ENCODE data around the gene MTG2. TPM values are rescaled to one million over a fixed set of nuclear protein-coding genes. Genes with fewer than 3 reads are reported as not detected.

MTG2 gene
- total RNA-seq, 1 donor from 2014 or later = 31.5 TPM

DNA sequence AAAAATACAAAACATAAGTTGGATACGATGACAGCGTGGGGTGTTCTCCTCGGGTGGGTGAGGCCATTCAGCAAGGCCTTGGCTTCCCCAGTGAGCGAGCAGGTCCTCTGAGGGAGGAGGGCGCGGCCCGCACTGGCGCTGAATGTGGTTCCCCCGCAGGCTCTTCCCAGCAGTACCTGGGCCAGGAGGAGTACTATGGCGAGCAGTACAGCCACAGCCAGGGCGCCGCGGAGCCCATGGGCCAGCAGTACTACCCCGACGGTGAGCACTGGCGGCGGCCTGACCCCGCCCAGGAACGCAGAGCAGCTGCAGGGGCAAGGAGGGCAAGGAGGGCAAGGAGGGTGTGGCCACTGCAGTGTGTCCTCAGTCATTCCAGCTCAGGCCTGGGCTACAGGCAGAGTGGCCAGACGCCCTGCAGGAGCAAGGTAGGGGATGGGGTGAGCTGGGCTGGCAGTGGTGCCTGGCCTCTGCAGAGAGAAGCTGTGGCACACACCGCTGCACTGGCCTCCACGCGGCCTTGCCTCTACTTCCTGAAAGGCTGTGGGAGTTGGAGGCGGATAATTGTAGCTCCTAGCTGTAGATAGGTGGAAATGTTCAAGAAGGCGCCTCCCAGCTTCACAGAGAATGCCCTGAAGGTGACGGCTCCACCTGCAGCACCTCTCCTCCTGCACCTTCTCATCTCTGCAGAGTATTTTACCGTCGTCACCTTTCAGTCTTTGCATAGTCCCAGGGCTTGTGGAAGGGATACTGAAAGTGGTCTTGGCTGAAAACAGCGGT is 18.7 kb upstream of the MTG2 start:
- H3K4me2 ChIP-seq (ENCODE audit: low read length) = no peak overlapping the region
- peaks cover 13% of the 10 kb centered on the region for H3K36me3 ChIP-seq (ENCODE audit: insufficient read depth, low read length)
- H3K27ac ChIP-seq (ENCODE audit: low read depth, low read length) = no peak overlapping the region
- Mint-ChIP-seq H3K4me3 (ENCODE audit: unreplicated experiment) (no peak overlapping the region), H3K36me3 (ENCODE audit: low read depth, unreplicated experiment) (peaks cover 17% of the 10 kb centered on the region), H3K4me1 (ENCODE audit: low read depth, unreplicated experiment) (peaks cover 17% of the 10 kb centered on the region), H3K27me3 (ENCODE audit: low read depth, unreplicated experiment) (no peaks in the 10 kb centered on the region), H3K27ac (ENCODE audit: unreplicated experiment) (no peak overlapping the region), H3K9me3 (ENCODE audit: unreplicated experiment) (no peaks in the 10 kb centered on the region)
- no peak for FAIRE-seq
- no peak overlapping the region for H3K9ac ChIP-seq (ENCODE audit: low read length)
- H3K9me3 ChIP-seq (ENCODE audit: insufficient read depth, low read depth, low read length) = no peaks in the 10 kb centered on the region
- DNase-seq (ENCODE audit: low read depth) = no peak
- no peak for TF ChIP-seq EZH2 (IDR thresholded peaks at IDR 0.05; ENCODE audit: insufficient read depth, low read length)
- TF ChIP-seq, protein P1, sequence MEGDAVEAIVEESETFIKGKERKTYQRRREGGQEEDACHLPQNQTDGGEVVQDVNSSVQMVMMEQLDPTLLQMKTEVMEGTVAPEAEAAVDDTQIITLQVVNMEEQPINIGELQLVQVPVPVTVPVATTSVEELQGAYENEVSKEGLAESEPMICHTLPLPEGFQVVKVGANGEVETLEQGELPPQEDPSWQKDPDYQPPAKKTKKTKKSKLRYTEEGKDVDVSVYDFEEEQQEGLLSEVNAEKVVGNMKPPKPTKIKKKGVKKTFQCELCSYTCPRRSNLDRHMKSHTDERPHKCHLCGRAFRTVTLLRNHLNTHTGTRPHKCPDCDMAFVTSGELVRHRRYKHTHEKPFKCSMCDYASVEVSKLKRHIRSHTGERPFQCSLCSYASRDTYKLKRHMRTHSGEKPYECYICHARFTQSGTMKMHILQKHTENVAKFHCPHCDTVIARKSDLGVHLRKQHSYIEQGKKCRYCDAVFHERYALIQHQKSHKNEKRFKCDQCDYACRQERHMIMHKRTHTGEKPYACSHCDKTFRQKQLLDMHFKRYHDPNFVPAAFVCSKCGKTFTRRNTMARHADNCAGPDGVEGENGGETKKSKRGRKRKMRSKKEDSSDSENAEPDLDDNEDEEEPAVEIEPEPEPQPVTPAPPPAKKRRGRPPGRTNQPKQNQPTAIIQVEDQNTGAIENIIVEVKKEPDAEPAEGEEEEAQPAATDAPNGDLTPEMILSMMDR (IDR thresholded peaks at IDR 0.05; ENCODE audit: insufficient read depth, low read depth, low read length) = no peak
- H3K4me1 ChIP-seq (ENCODE audit: insufficient read depth, low read length) = peaks cover 26% of the 10 kb centered on the region
- H3K79me2 ChIP-seq (ENCODE audit: insufficient read depth, low read length) = peaks cover 16% of the 10 kb centered on the region
- peaks cover 17% of the 10 kb centered on the region for H4K20me1 ChIP-seq (ENCODE audit: insufficient read depth, low read length)
- H3K27me3 ChIP-seq (ENCODE audit: insufficient read depth, low read length) = no peaks in the 10 kb centered on the region
- no peak overlapping the region for H2AFZ ChIP-seq (ENCODE audit: low read depth, low read length)
- H3K4me3 ChIP-seq (ENCODE audit: insufficient read depth, low read depth, low read length) = no peak overlapping the region

DNA sequence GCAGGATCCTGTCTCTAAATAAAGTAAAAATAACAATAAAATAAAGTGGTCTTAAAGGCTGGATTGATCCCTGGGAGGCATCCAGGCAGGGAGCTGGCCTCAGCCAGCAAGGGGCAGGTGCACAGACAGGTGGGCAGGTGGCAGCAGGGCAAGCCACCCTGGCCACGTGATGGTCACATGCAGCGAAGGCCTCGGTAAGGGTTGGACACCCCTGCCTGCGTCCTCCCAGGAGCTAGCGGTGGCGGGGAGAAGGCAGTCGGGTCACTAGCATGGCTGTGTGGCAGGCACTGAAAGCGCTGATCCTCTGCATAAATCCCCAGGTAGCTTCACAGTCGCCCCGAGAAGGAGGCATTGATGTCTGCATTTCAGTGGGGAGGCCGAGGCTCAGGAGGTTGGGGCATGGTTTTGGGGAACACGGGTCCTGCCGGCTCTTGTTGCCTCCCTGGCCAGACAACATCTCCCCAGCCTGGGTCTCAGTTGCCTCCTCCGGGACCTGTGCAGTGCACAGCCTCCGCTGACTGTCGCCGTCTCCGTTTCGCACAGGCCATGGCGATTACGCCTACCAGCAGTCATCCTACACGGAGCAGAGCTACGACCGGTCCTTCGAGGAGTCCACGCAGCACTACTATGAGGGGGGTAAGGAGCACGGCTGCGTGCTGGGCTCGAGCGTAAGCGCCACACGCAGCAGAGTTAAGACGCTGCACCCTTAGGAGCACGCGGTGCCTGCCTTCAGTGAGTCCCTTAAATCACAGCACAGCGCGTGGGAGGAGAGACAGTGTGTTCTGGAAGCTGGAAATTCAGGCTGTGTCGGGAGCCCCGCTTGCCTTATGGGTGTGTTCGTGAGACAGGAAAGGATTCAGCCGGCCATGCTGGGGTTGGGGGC is 17.7 kb upstream of the MTG2 start:
- Histone ChIP-seq H3K27me3 (ENCODE audit: insufficient read depth, low read length) (no peaks in the 10 kb centered on the region), H3K36me3 (ENCODE audit: insufficient read depth, low read length) (peaks cover 16% of the 10 kb centered on the region), H3K79me2 (ENCODE audit: insufficient read depth, low read length) (peaks cover 9% of the 10 kb centered on the region), H3K4me3 (ENCODE audit: insufficient read depth, low read depth, low read length) (no peak overlapping the region), H4K20me1 (ENCODE audit: insufficient read depth, low read length) (peaks cover 9% of the 10 kb centered on the region), H3K4me2 (ENCODE audit: low read length) (no peak overlapping the region), H3K27ac (ENCODE audit: low read depth, low read length) (no peak overlapping the region), H3K4me1 (ENCODE audit: insufficient read depth, low read length) (peaks cover 18% of the 10 kb centered on the region), H2AFZ (ENCODE audit: low read depth, low read length) (no peak overlapping the region), H3K9ac (ENCODE audit: low read length) (no peak overlapping the region), H3K9me3 (ENCODE audit: insufficient read depth, low read depth, low read length) (no peaks in the 10 kb centered on the region)
- no peaks in the 10 kb centered on the region for H3K27me3 Mint-ChIP-seq (ENCODE audit: low read depth, unreplicated experiment)
- no peaks in the 10 kb centered on the region for H3K9me3 Mint-ChIP-seq (ENCODE audit: unreplicated experiment)
- peaks cover 15% of the 10 kb centered on the region for H3K36me3 Mint-ChIP-seq (ENCODE audit: low read depth, unreplicated experiment)
- DNase-seq (ENCODE audit: low read depth) (no peak), FAIRE-seq (no peak)
- H3K27ac Mint-ChIP-seq (ENCODE audit: unreplicated experiment) = no peak overlapping the region
- no peak overlapping the region for H3K4me3 Mint-ChIP-seq (ENCODE audit: unreplicated experiment)
- TF ChIP-seq EZH2 (IDR thresholded peaks at IDR 0.05; ENCODE audit: insufficient read depth, low read length) = no peak
- TF ChIP-seq, protein P1 (IDR thresholded peaks at IDR 0.05; ENCODE audit: insufficient read depth, low read depth, low read length) = no peak
- peaks cover 13% of the 10 kb centered on the region for H3K4me1 Mint-ChIP-seq (ENCODE audit: low read depth, unreplicated experiment)

All from astrocyte (in vitro differentiated cells and primary cell).